Measurements from ENCODE around the gene ALG14. TPM values are rescaled to one million over a fixed set of nuclear protein-coding genes. Genes with fewer than 3 reads are reported as not detected.

The ALG14 gene
- total and polyA plus RNA-seq, 2 donors (not counting 3 experiments of a cell fraction or from before 2014, with no cell fraction given) = 2.6 to 8.6 TPM

DNA sequence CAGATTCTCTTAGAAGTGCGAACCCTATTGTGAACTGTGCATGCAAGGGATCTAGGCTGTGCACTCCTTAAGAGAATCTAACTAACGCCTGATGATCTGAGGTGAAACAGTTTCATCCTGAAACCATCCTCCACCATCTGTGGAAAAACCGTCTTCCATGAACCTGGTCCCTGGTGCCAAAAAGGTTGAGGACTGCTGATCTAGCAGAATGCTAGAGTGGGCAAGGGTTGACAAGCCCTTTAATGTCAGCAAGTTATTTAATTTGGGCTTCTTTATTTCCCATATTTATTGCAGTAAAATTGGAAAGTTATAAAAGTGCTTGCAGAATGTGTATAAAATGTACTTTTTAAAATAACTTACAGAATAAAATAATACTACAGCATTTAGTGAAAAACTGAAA is 26.4 kb downstream of the ALG14 start:
- Histone ChIP-seq H2AFZ (ENCODE audit: low read depth, low read length) (no peak overlapping the region), H3K9me1 (replicated peaks; ENCODE audit: control insufficient read depth, extremely low read depth, insufficient read depth, low read length) (no peaks in the 10 kb centered on the region), H3K4me2 (ENCODE audit: insufficient read depth, low read length) (no peak overlapping the region), H3K36me3 (ENCODE audit: control insufficient read depth in 2 of 2, extremely low read depth in 1 of 2, insufficient read depth in 2 of 2, low read length in 2 of 2) (no peaks in the 10 kb centered on the region), H3K9me3 (replicated peaks; ENCODE audit: control insufficient read depth, insufficient read depth, low read length) (no peaks in the 10 kb centered on the region), H3K27me3 (ENCODE audit: control insufficient read depth in 2 of 2, insufficient read depth in 2 of 2, low read length in 2 of 2) (no peaks in the 10 kb centered on the region), H3K4me1 (ENCODE audit: control insufficient read depth, extremely low read depth, insufficient read depth, low read length) (no peaks in the 10 kb centered on the region), H3K79me2 (ENCODE audit: control insufficient read depth, insufficient read depth, low read length) (no peaks in the 10 kb centered on the region), H4K20me1 (replicated peaks; ENCODE audit: control insufficient read depth, extremely low read depth, insufficient read depth, low read length) (no peaks in the 10 kb centered on the region), H3K4me3 (replicated peaks in 1 of 3; ENCODE audit: insufficient read depth in 1 of 3, low read depth in 1 of 3, low read length in 3 of 3) (no peak overlapping the region), H3K9ac (replicated peaks; ENCODE audit: extremely low read depth, insufficient read depth, low read length) (no peak overlapping the region), H3K27ac (ENCODE audit: insufficient read depth, low read depth, low read length) (no peak overlapping the region)
- no TSS peak for BruUV-seq (replicated peaks)
- intact Hi-C loops (cut with micrococcal nuclease) = no loop called here
- TF ChIP-seq FOS (IDR thresholded peaks at IDR 0.05; ENCODE audit: borderline replicate concordance, insufficient read depth, low read length) (no peak), POLR2A (IDR thresholded peaks at IDR 0.05; ENCODE audit: low read depth, low read length) (no peak), JUN (IDR thresholded peaks at IDR 0.05; ENCODE audit: borderline replicate concordance, insufficient read depth, insufficient read length, low read depth) (no peak), POLR2AphosphoS5 (IDR thresholded peaks at IDR 0.05; ENCODE audit: insufficient read depth, low read depth, low read length) (no peak), MYC (IDR thresholded peaks at IDR 0.05; ENCODE audit: low read depth, low read length) (no peak), GATA2 (IDR thresholded peaks at IDR 0.05; ENCODE audit: insufficient read depth, insufficient read length, low read depth, low read length) (no peak), EZH2 (IDR thresholded peaks at IDR 0.05; ENCODE audit: borderline replicate concordance, low read depth, low read length, severe bottlenecking) (no peak)
- TF ChIP-seq, protein P1, sequence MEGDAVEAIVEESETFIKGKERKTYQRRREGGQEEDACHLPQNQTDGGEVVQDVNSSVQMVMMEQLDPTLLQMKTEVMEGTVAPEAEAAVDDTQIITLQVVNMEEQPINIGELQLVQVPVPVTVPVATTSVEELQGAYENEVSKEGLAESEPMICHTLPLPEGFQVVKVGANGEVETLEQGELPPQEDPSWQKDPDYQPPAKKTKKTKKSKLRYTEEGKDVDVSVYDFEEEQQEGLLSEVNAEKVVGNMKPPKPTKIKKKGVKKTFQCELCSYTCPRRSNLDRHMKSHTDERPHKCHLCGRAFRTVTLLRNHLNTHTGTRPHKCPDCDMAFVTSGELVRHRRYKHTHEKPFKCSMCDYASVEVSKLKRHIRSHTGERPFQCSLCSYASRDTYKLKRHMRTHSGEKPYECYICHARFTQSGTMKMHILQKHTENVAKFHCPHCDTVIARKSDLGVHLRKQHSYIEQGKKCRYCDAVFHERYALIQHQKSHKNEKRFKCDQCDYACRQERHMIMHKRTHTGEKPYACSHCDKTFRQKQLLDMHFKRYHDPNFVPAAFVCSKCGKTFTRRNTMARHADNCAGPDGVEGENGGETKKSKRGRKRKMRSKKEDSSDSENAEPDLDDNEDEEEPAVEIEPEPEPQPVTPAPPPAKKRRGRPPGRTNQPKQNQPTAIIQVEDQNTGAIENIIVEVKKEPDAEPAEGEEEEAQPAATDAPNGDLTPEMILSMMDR (IDR thresholded peaks at IDR 0.05; ENCODE audit: extremely low read depth in 1 of 2, insufficient read depth in 1 of 2, low read depth in 1 of 2, low read length in 2 of 2) = no peak
- TF ChIP-seq, protein P2, sequence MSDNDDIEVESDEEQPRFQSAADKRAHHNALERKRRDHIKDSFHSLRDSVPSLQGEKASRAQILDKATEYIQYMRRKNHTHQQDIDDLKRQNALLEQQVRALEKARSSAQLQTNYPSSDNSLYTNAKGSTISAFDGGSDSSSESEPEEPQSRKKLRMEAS (IDR thresholded peaks at IDR 0.05; ENCODE audit: insufficient read depth, insufficient read length) = no peak
- DNase-seq (ENCODE audit: low read depth, low spot score) (no peak), FAIRE-seq (peak; percentile 53)
- ChIA-PET CTCF (no interaction called here), POLR2A (no interaction called here)
- dilution Hi-C loops (cut with MboI; ENCODE audit: extremely low pct_ligation_motif_present, low sequenced_read_pairs) = loop anchor here (25.0 kb wide), 1 partner anchor 134 kb away; no protein-coding TSS in a partner anchor

Measured in endothelial cell of umbilical vein (primary cell).